Measurements from ENCODE around the gene PEMT. TPM values are rescaled to one million over a fixed set of nuclear protein-coding genes. Genes with fewer than 3 reads are reported as not detected.

The PEMT gene
- total and polyA plus RNA-seq, 3 experiments from 2014 or later, result 31.9 to 42.1 (median 34.6) TPM

DNA sequence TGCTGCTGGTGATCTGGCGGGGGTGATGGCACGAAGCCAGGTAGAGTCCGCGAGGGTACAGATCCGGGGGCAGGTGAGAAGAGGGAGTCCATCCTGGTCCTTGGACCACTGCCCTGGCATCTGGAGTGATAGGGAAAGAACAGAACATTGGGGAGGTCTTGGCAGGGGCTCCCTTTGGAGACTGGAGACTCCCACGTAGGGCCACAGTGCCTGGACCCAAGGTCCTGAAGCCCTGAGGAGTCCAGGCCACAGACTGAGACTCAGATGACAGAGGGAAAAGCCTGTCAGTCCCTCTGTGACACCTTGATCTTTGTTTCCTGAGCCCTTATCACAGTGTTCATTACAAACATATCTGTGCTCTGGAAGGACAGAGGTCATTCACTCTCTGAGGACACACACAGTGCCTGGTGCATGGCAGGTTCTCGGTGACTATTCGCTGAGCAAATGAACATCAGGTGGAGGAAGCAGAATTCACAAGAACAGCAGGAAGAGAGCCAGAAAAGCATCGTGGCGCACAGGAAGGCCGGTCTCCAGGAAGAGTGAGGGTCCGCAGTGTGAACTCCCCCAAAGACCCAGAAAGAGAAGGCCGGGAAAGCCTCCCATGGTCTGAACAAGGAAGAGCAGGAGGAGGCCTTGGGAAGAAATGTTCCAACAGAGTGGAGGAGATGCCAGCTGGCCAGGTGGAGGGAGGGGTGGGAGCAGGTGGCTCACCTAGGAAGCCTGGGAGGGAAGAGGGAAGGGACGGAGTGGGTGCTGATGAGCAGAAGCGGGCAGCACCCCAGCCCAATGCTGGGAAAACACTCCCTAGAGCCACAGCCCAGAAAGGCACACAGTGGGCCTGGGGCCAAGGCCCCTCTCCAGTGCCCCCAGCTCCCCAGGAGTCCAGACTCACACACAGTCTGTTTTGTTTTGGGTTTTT lies 20.5 kb downstream of the PEMT start:
- Histone ChIP-seq H3K27me3 (ENCODE audit: insufficient read depth, low read length, poor library complexity, severe bottlenecking) (no peaks in the 10 kb centered on the region), H3K4me3 (ENCODE audit: low read length) (no peak overlapping the region), H3K4me1 (ENCODE audit: insufficient read depth, low read length) (no peaks in the 10 kb centered on the region), H3K27ac (ENCODE audit: low read depth, low read length) (no peak overlapping the region), H3K9me3 (ENCODE audit: low read length) (no peaks in the 10 kb centered on the region), H3K36me3 (ENCODE audit: insufficient read depth, low read length) (no peaks in the 10 kb centered on the region)
- Mint-ChIP-seq H3K27ac (no peak overlapping the region), H3K4me1 (peaks cover 0 to 2% (median 0%) of the 10 kb centered on the region in 3 donors), H3K27me3 (no peaks in the 10 kb centered on the region), H3K36me3 (peaks cover 0 to 15% (median 2%) of the 10 kb centered on the region in 3 donors), H3K9me3 (no peaks in the 10 kb centered on the region), H3K4me3 (no peak overlapping the region)
- CTCF ChIA-PET, result no interaction called here
- no peak for DNase-seq
- POLR2A ChIA-PET, result no interaction called here

DNA sequence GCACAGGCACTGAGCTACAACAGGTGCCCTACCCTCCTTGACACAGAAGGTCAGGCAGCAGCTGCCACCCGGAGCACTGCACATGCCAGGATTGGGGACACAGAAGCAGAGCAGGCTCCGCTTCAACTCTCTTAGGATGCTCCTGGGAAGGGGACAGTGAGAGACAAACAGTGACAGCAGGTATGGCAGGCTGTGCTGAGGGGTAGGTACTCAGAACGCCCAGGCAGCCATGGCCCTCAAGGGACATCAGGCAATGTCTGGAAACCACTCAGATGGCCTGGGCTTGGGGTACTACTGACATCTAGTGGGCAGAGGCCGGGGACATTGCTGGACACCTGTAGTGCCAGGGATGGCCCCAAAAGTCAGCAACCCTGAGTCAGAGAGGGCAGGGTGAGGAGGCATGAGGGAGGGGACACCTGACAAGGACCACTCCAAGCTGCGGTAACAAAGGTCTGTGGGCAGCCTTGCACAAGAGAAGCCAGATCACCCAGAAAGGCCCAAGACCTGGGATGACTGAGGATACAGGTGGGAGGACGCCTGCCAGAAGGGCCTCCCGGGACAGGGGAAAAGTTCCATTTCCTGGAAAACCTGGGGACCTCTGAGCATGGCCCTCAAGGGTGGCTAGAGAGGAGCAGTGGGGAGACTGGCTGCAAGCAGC lies 21.2 kb downstream of the PEMT start:
- Histone ChIP-seq H3K9me3 (ENCODE audit: low read length) (no peaks in the 10 kb centered on the region), H3K4me3 (ENCODE audit: low read length) (no peak overlapping the region), H3K4me1 (ENCODE audit: insufficient read depth, low read length) (no peaks in the 10 kb centered on the region), H3K27ac (ENCODE audit: low read depth, low read length) (no peak overlapping the region), H3K36me3 (ENCODE audit: insufficient read depth, low read length) (no peaks in the 10 kb centered on the region), H3K27me3 (ENCODE audit: insufficient read depth, low read length, poor library complexity, severe bottlenecking) (no peaks in the 10 kb centered on the region)
- POLR2A ChIA-PET, result no interaction called here
- Mint-ChIP-seq H3K4me1 (peaks cover 0 to 2% (median 0%) of the 10 kb centered on the region in 3 donors), H3K36me3 (peaks cover 0 to 7% (median 2%) of the 10 kb centered on the region in 3 donors), H3K9me3 (no peaks in the 10 kb centered on the region), H3K27me3 (no peaks in the 10 kb centered on the region), H3K27ac (no peak overlapping the region), H3K4me3 (no peak overlapping the region)
- CTCF ChIA-PET, result no interaction called here
- DNase-seq, result no peak

DNA sequence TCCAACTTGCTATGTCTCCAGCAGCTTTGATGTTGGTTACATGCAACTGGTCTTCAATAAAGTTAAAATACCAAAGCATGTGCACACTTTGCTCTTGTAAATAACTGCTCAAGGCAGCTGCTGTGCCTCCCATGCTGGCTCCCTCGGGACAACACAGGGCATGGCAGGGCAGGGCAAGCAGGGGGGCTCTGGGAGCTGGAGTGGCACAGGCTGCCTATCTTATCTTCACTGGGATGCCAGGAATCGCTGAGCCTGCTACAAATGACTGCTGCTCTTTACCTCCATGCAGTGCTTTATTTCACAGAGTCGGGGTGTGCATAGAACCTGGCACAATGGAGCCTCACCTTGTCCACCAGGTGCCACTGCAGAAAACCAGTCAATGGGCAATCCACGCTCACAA lies 21.8 kb downstream of the PEMT start:
- no peaks in the 10 kb centered on the region for H3K9me3 Mint-ChIP-seq

DNA sequence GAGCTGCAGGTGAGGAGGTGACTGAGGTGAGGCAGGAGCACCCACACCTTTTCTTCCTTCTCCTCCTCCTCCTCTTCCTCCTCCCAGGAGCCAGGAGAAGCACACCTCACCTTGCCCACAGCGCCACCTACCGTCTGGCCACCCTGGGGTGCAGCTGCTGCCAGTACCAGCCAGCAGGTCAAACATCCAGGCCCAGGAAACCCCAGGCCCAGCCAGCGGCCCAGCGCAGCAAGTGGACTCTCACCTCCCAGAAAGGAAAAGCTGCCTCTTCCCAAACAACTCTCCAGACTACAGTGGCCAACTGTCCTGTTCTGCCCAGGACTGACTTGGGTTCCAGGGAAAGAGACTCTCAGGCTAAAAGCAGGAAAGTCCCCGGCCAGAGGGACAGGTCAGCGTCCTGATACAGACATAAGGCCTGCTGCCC lies 22.7 kb downstream of the PEMT start:
- no peaks in the 10 kb centered on the region for H3K9me3 Mint-ChIP-seq
- no peak overlapping the region for H3K4me3 ChIP-seq (ENCODE audit: low read length)
- POLR2A ChIA-PET, result no interaction called here
- no peaks in the 10 kb centered on the region for H3K9me3 ChIP-seq (ENCODE audit: low read length)
- H3K4me3 Mint-ChIP-seq, result no peak overlapping the region
- CTCF ChIA-PET, result interaction anchor here (1.7 kb wide), 1 partner anchor 71 kb away, joined by 5 read pairs; no protein-coding TSS in a partner anchor
- H3K4me1 Mint-ChIP-seq, result peaks cover 0 to 2% (median 0%) of the 10 kb centered on the region in 3 donors
- H3K36me3 ChIP-seq (ENCODE audit: insufficient read depth, low read length), result no peaks in the 10 kb centered on the region
- H3K27ac Mint-ChIP-seq, result no peak overlapping the region
- no peaks in the 10 kb centered on the region for H3K4me1 ChIP-seq (ENCODE audit: insufficient read depth, low read length)
- no peaks in the 10 kb centered on the region for H3K27me3 ChIP-seq (ENCODE audit: insufficient read depth, low read length, poor library complexity, severe bottlenecking)
- peak; percentile 15 to 64 (median 43) for DNase-seq
- H3K27ac ChIP-seq (ENCODE audit: low read depth, low read length), result no peak overlapping the region
- peaks cover 0 to 6% (median 2%) of the 10 kb centered on the region in 3 donors for H3K36me3 Mint-ChIP-seq
- H3K27me3 Mint-ChIP-seq, result no peaks in the 10 kb centered on the region

More for the DNA sequence above, 21.8 kb downstream of the PEMT start:
- Histone ChIP-seq H3K27ac (ENCODE audit: low read depth, low read length) (no peak overlapping the region), H3K4me3 (ENCODE audit: low read length) (no peak overlapping the region), H3K27me3 (ENCODE audit: insufficient read depth, low read length, poor library complexity, severe bottlenecking) (no peaks in the 10 kb centered on the region), H3K36me3 (ENCODE audit: insufficient read depth, low read length) (no peaks in the 10 kb centered on the region), H3K9me3 (ENCODE audit: low read length) (no peaks in the 10 kb centered on the region), H3K4me1 (ENCODE audit: insufficient read depth, low read length) (no peaks in the 10 kb centered on the region)
- CTCF ChIA-PET, result interaction anchor here (1.7 kb wide), 1 partner anchor 72 kb away, joined by 5 read pairs; no protein-coding TSS in a partner anchor
- Mint-ChIP-seq H3K27ac (no peak overlapping the region), H3K36me3 (peaks cover 0 to 6% (median 2%) of the 10 kb centered on the region in 3 donors), H3K27me3 (no peaks in the 10 kb centered on the region), H3K4me1 (peaks cover 0 to 2% (median 0%) of the 10 kb centered on the region in 3 donors), H3K4me3 (no peak overlapping the region)
- POLR2A ChIA-PET, result no interaction called here
- DNase-seq, result no peak

DNA sequence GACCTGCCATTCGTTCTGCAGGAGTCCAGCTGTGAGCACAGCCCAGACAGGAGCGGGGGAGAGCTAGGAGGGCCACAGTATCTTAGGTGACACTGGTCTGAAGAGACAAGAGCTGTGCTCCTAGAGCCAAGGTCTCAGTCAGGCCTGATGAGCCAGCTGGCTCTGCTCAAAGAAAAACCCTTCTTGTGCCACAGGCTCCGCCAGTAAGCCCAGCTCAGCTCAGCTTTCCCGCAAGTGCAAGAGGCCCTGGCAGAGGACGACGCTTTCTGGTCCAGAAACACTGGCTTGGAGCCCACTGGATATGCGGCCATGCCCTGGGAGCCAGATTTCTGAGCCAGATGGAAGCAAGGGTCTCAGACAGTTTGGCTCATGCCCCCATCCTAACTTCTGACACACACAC lies 23.9 kb downstream of the PEMT start:
- ChIA-PET CTCF (interaction anchor here (1.2 kb wide), 1 partner anchor 212 kb away, joined by 3 read pairs; no protein-coding TSS in a partner anchor), POLR2A (no interaction called here)
- no peaks in the 10 kb centered on the region for H3K36me3 ChIP-seq (ENCODE audit: insufficient read depth, low read length)
- Mint-ChIP-seq H3K27ac (no peak overlapping the region), H3K9me3 (no peaks in the 10 kb centered on the region), H3K27me3 (no peaks in the 10 kb centered on the region), H3K4me3 (no peak overlapping the region), H3K36me3 (peaks cover 0 to 6% (median 2%) of the 10 kb centered on the region in 3 donors), H3K4me1 (peaks cover 0 to 2% (median 0%) of the 10 kb centered on the region in 3 donors)
- no peaks in the 10 kb centered on the region for H3K9me3 ChIP-seq (ENCODE audit: low read length)
- H3K4me1 ChIP-seq (ENCODE audit: insufficient read depth, low read length), result no peaks in the 10 kb centered on the region
- no peak for DNase-seq
- H3K27me3 ChIP-seq (ENCODE audit: insufficient read depth, low read length, poor library complexity, severe bottlenecking), result no peaks in the 10 kb centered on the region
- H3K4me3 ChIP-seq (ENCODE audit: low read length), result no peak overlapping the region
- H3K27ac ChIP-seq (ENCODE audit: low read depth, low read length), result no peak overlapping the region

DNA sequence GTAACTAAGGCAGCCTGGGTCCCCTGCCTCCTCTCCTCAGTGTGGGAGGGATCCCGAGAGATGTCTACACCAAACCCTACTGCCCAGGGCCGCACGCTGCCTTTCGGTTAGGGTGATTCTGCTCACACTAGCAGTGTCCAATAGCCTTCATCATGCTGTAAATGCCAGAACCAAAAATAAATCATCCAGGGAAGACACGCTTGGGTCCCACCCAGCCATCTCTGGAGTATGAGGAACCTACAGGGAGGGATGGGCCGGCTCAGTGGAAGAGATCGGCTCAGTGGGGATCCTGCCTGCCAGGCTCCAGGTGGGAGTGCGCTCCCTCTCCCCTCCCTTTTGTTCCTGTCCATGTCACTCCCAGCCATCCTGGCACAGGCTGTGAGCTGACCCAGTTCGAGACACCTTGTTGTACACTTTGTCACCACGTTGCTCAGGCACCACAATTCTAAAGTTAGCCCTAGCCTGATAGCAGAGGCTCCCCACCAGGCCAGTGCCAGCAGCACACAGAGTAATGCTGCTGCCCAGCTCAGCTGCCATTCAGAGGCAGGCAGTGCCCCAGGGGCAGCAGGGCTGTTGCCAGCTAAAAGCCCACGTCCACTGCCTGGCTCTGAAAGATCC lies 24.5 kb downstream of the PEMT start:
- CTCF ChIA-PET, result interaction anchor here (1.2 kb wide), 1 partner anchor 212 kb away, joined by 3 read pairs; no protein-coding TSS in a partner anchor
- Mint-ChIP-seq H3K9me3 (no peaks in the 10 kb centered on the region), H3K27ac (no peak overlapping the region), H3K4me1 (peaks cover 0 to 2% (median 0%) of the 10 kb centered on the region in 3 donors), H3K27me3 (no peaks in the 10 kb centered on the region), H3K36me3 (peaks cover 0 to 3% (median 2%) of the 10 kb centered on the region in 3 donors), H3K4me3 (no peak overlapping the region)
- H3K4me1 ChIP-seq (ENCODE audit: insufficient read depth, low read length), result no peaks in the 10 kb centered on the region
- no peak overlapping the region for H3K4me3 ChIP-seq (ENCODE audit: low read length)
- POLR2A ChIA-PET, result no interaction called here
- no peaks in the 10 kb centered on the region for H3K36me3 ChIP-seq (ENCODE audit: insufficient read depth, low read length)
- H3K27me3 ChIP-seq (ENCODE audit: insufficient read depth, low read length, poor library complexity, severe bottlenecking), result no peaks in the 10 kb centered on the region
- DNase-seq, result no peak
- H3K9me3 ChIP-seq (ENCODE audit: low read length), result no peaks in the 10 kb centered on the region
- no peak overlapping the region for H3K27ac ChIP-seq (ENCODE audit: low read depth, low read length)

DNA sequence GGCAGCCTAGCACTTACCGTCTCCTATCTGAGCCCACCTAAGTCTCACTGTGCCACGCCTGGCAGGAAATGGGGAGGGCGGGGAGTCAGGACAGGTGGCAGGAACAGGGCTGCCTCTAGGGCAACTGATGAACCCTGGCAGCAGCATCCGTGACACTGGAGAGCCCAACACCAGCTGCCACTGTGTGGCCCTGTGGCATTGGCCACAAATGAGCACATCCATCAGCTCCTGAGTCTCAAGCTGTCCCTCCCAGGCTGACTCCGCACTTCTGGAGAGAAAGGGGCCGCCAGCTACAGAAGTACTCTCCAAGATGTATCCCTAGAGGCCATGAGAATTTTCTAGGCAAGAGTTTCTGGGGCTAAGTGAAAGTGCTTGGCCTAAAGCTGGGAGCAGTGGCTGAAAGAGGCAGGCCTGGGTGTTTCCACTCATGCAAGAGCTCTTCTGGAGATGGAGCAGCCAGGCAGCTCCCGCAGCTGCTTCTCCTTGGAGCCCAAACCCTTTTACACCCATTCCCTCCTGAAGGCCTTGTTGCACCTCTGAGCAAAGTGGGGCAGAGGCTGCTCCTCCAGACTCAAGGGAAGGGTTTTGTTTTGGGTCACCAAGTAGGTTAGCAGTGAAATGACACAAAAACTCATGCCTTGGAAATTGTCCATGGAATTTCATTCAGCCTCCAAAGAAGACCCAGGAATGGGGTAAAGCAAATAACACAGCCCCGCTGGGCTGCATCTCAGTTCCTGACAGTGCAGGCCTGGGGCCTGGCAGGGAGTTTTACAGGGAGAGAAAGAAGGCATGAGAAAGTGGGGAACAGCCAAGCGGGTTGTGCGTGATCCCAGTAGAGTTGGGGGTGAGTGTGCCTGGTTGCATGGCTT lies 25.8 kb downstream of the PEMT start:
- Histone ChIP-seq H3K9me3 (ENCODE audit: low read length) (no peaks in the 10 kb centered on the region), H3K36me3 (ENCODE audit: insufficient read depth, low read length) (no peaks in the 10 kb centered on the region), H3K27me3 (ENCODE audit: insufficient read depth, low read length, poor library complexity, severe bottlenecking) (no peaks in the 10 kb centered on the region), H3K4me3 (ENCODE audit: low read length) (no peak overlapping the region), H3K4me1 (ENCODE audit: insufficient read depth, low read length) (no peaks in the 10 kb centered on the region), H3K27ac (ENCODE audit: low read depth, low read length) (no peak overlapping the region)
- H3K27me3 Mint-ChIP-seq, result no peaks in the 10 kb centered on the region
- H3K4me3 Mint-ChIP-seq, result no peak overlapping the region
- H3K36me3 Mint-ChIP-seq, result no peaks in the 10 kb centered on the region
- H3K27ac Mint-ChIP-seq, result no peak overlapping the region
- CTCF ChIA-PET, result interaction anchor here (1.3 kb wide), 1 partner anchor 211 kb away, joined by 4 read pairs; no protein-coding TSS in a partner anchor
- no peak for DNase-seq
- POLR2A ChIA-PET, result no interaction called here
- no peaks in the 10 kb centered on the region for H3K9me3 Mint-ChIP-seq
- peaks cover 0 to 2% (median 0%) of the 10 kb centered on the region in 3 donors for H3K4me1 Mint-ChIP-seq
